Keratinocyte (primary cell): ENCODE data around the gene PTPRN2.

Experiments used
- EZH2 ChIP-seq: IDR thresholded peaks from one replicate; pipeline ENCODE4 v1.6.1; 2012; ENCODE audit warnings: inconsistent platforms, mild to moderate bottlenecking, low read length, moderate library complexity
- TF ChIP-seq, protein P1 (sequence below), 3 experiments: IDR thresholded peaks in 1 of 3; conservative IDR thresholded peaks in 1 of 3; optimal IDR thresholded peaks in 1 of 3; 2 replicates in 2 of 3; 3 replicates in 1 of 3; pipeline versions ENCODE3 to v1.5.1; 2011; ENCODE audit warnings: low read length in 3 of 3, mild to moderate bottlenecking in 3 of 3, moderate library complexity in 2 of 3, control low read depth in 1 of 3, inconsistent platforms in 1 of 3; ENCODE audit not compliant: insufficient read depth in 2 of 3; ENCODE audit errors: extremely low read depth in 1 of 3

DNA sequence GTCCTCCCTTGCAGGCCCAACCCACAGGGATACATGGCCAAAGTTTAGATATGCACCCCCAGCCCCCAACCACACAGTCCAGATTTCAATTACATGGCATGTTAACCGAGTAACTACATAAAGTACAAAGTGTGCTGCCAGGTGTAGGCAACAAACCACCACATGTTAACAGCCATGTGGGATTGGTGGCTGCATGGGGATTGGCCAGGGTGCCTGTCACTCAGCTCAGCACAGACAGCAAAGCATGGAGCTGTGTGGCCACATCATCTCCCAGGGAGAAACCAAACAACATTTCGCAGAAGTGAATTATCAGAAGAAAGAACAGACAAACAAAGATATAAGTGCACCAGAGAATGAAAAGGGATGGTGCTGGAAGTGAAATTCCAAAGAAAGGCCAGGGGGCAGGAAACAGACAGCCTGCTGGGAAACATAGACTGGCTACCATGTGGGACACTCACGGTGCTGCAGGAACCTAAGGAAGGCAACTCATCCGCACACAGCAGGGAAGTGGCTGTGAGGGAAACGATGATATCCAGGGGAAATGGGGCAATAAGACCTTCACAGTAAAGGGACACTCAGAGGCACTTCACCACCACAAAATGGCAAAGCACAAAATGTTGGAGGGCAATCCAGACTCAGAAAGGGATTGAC lies 171.2 kb downstream of the PTPRN2 start:
- TF ChIP-seq, protein P1, sequence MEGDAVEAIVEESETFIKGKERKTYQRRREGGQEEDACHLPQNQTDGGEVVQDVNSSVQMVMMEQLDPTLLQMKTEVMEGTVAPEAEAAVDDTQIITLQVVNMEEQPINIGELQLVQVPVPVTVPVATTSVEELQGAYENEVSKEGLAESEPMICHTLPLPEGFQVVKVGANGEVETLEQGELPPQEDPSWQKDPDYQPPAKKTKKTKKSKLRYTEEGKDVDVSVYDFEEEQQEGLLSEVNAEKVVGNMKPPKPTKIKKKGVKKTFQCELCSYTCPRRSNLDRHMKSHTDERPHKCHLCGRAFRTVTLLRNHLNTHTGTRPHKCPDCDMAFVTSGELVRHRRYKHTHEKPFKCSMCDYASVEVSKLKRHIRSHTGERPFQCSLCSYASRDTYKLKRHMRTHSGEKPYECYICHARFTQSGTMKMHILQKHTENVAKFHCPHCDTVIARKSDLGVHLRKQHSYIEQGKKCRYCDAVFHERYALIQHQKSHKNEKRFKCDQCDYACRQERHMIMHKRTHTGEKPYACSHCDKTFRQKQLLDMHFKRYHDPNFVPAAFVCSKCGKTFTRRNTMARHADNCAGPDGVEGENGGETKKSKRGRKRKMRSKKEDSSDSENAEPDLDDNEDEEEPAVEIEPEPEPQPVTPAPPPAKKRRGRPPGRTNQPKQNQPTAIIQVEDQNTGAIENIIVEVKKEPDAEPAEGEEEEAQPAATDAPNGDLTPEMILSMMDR (optimal IDR thresholded peaks at IDR 0.05 in 1 of 3, IDR thresholded peaks at IDR 0.05 in 1 of 3, conservative IDR thresholded peaks at IDR 0.05 in 1 of 3; ENCODE audit: extremely low read depth in 1 of 3, insufficient read depth in 2 of 3, low read length in 3 of 3) = no peak
- TF ChIP-seq EZH2 = no peak
